OCI-LY1 (cell line): ENCODE results near the gene ARHGAP9.
A peak's percentile ranks its signal among the peaks of the same experiment; 100 is the strongest.
"Not testable (repeated sequence)": the region's sequence is repeated elsewhere in the genome, so short reads cannot be mapped to it uniquely, and the experiment has no call there.

Experiments used
- H2AFZ ChIP-seq: fragments of 200-600 bp; sonication (generic), shearing (Covaris generic); 2 replicates; pipeline ENCODE4 v1.6.0; 2014; ENCODE audit warnings: antibody characterized with exemption, mild to moderate bottlenecking, low read length
- H3F3A ChIP-seq: fragments of 200-600 bp; sonication (generic), shearing (Covaris generic); 2 replicates; pipeline ENCODE4 v1.6.0; 2014; ENCODE audit warnings: mild to moderate bottlenecking, antibody characterized with exemption, low read length, moderate library complexity; ENCODE audit not compliant: insufficient read depth
- H3K27ac ChIP-seq: fragments of 200-600 bp; sonication (generic); 2 replicates; pipeline ENCODE4 v1.5.1; 2014; ENCODE audit warnings: low read length, mixed run types, mild to moderate bottlenecking, low read depth; ENCODE audit not compliant: poor library complexity, severe bottlenecking
- H3K27me3 ChIP-seq: fragments of 200-600 bp; sonication (generic); 2 replicates; pipeline ENCODE4 v1.6.0; 2014; ENCODE audit warnings: antibody characterized with exemption, mild to moderate bottlenecking, low read length, moderate library complexity; ENCODE audit not compliant: insufficient read depth
- H3K36me3 ChIP-seq: fragments of 200-600 bp; sonication (generic); 2 replicates; pipeline ENCODE4 v1.6.1; 2014; ENCODE audit warnings: mild to moderate bottlenecking, antibody characterized with exemption, low read length, moderate library complexity, mixed read lengths; ENCODE audit not compliant: insufficient read depth
- H3K4me1 ChIP-seq: fragments of 200-600 bp; sonication (generic); 2 replicates; pipeline ENCODE4 v1.5.1; 2014; ENCODE audit warnings: mild to moderate bottlenecking, low read length, moderate library complexity; ENCODE audit not compliant: insufficient read depth, severe bottlenecking
- H3K4me2 ChIP-seq: fragments of 200-600 bp; sonication (generic), shearing (Covaris generic); 2 replicates; pipeline ENCODE4 v1.6.1; 2014; ENCODE audit warnings: low read length
- H3K4me3 ChIP-seq: fragments of 200-600 bp; sonication (generic); 2 replicates; pipeline ENCODE4 v1.5.1; 2014; ENCODE audit warnings: low read length, low read depth, mild to moderate bottlenecking, mixed read lengths; ENCODE audit not compliant: poor library complexity, severe bottlenecking
- H3K79me2 ChIP-seq: fragments of 200-600 bp; shearing (Covaris generic); 2 replicates; pipeline ENCODE4 v1.6.1; 2016; ENCODE audit warnings: mixed run types, low read length, mixed read lengths; ENCODE audit not compliant: insufficient read depth
- H3K9ac ChIP-seq: fragments of 200-600 bp; sonication (generic), shearing (Covaris generic); 2 replicates; pipeline ENCODE4 v1.6.1; 2014; ENCODE audit warnings: mild to moderate bottlenecking, low read length, mixed read lengths
- H3K9me2 ChIP-seq: fragments of 200-600 bp; sonication (generic), shearing (Covaris generic); 2 replicates; pipeline ENCODE4 v1.6.1; 2014; ENCODE audit warnings: low read depth, mild to moderate bottlenecking, low read length, mixed read lengths
- H3K9me3 ChIP-seq: fragments of 200-600 bp; shearing (Covaris generic); 2 replicates; pipeline ENCODE4 v1.6.1; 2014; ENCODE audit warnings: low read length, mixed read lengths
- H4K20me1 ChIP-seq: fragments of 200-600 bp; sonication (generic), shearing (Covaris generic); 2 replicates; pipeline ENCODE4 v1.6.0; 2016; ENCODE audit warnings: mild to moderate bottlenecking, low read length; ENCODE audit not compliant: insufficient read depth
- EZH2 ChIP-seq: fragments of 200-600 bp; sonication (generic), shearing (Covaris generic); IDR thresholded peaks from 2 replicates; pipeline ENCODE4 v1.8.0; 2017; ENCODE audit warnings: borderline replicate concordance, mixed run types, mild to moderate bottlenecking, antibody characterized with exemption, low read length, moderate library complexity, mixed read lengths
- TF ChIP-seq, protein P1 (sequence below): fragments of 200-600 bp; sonication (generic), shearing (Covaris generic); IDR thresholded peaks from 2 replicates; pipeline ENCODE4 v1.5.1; 2017; ENCODE audit warnings: mild to moderate bottlenecking, antibody characterized with exemption, low read length, moderate library complexity, mixed read lengths

ARHGAP9 gene

GRCh38 chr12:57519796-57520052 lies 40.1 kb upstream of the ARHGAP9 start:
- Histone ChIP-seq H3K9me3 (no peaks in the 10 kb centered on the region), H4K20me1 (no peaks in the 10 kb centered on the region), H3K9me2 (no peaks in the 10 kb centered on the region), H3K36me3 (peaks cover 51% of the 10 kb centered on the region), H3K9ac (peak overlapping the region; percentile 90), H2AFZ (no peak overlapping the region), H3K27ac (peak overlapping the region; percentile 76), H3K79me2 (peaks cover 11% of the 10 kb centered on the region), H3F3A (0 out of 2 replicates have a peak, but pooled peaks cover 10% of the 10 kb centered on the region), H3K4me1 (peaks cover 49% of the 10 kb centered on the region), H3K27me3 (no peaks in the 10 kb centered on the region), H3K4me2 (peak overlapping the region; percentile 87), H3K4me3 (peak overlapping the region; percentile 87)
- TF ChIP-seq, protein P1, sequence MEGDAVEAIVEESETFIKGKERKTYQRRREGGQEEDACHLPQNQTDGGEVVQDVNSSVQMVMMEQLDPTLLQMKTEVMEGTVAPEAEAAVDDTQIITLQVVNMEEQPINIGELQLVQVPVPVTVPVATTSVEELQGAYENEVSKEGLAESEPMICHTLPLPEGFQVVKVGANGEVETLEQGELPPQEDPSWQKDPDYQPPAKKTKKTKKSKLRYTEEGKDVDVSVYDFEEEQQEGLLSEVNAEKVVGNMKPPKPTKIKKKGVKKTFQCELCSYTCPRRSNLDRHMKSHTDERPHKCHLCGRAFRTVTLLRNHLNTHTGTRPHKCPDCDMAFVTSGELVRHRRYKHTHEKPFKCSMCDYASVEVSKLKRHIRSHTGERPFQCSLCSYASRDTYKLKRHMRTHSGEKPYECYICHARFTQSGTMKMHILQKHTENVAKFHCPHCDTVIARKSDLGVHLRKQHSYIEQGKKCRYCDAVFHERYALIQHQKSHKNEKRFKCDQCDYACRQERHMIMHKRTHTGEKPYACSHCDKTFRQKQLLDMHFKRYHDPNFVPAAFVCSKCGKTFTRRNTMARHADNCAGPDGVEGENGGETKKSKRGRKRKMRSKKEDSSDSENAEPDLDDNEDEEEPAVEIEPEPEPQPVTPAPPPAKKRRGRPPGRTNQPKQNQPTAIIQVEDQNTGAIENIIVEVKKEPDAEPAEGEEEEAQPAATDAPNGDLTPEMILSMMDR = no peak; the same call in 1 of the 2 replicates
- no peak for TF ChIP-seq EZH2

DNA sequence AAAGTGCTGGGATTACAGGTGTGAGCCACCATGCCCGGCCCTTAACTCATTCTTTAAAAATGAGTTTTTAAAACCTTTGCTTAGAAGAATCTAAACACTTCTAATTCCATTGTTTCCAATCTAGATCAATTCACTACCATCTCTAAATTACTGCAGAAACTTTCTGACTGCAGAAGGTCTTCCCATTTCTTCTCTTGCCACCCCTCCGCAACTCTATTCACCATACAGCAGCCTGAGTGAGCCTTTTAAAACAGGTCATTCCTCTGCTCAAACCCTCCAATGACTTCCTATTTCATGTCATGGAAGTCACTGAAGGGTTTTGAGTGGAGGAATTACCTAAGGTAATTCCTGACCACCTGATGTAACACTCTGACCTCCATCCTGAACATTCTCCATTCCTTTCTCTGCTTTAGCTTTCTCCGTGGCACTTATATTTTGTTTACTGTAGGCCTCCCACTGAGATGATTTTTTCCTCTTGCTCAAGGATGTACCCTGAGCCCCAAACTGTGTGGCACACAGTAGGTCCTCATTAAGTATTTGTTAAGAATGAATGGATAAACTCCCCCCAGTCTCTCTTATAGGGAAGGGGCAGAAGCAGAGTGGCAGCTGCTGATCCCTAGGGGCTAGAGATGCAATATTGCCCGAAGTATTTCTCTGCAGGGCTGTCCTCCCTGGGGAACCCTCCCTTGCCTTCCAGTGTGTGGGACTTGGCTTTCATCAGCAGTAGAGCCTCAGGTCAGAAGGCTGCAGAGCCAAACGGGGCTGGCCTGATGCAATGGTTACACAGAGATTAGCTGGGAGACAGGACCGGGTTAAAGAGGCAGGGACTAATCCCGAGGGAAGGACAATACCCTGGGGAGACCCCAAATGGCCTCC lies 39.5 kb upstream of the ARHGAP9 start:
- TF ChIP-seq, protein P1 = no peak
- TF ChIP-seq EZH2 = no peak
- H3K4me2 ChIP-seq = peak overlapping the region; percentile 87
- H4K20me1 ChIP-seq = no peaks in the 10 kb centered on the region
- H3K36me3 ChIP-seq = peaks cover 53% of the 10 kb centered on the region
- no peak overlapping the region for H2AFZ ChIP-seq
- H3K9me2 ChIP-seq = no peaks in the 10 kb centered on the region
- 0 out of 2 replicates have a peak, but pooled peaks cover 10% of the 10 kb centered on the region for H3F3A ChIP-seq
- no peaks in the 10 kb centered on the region for H3K9me3 ChIP-seq
- H3K27me3 ChIP-seq = no peaks in the 10 kb centered on the region
- peak overlapping the region; percentile 87 for H3K4me3 ChIP-seq
- H3K4me1 ChIP-seq = peaks cover 43% of the 10 kb centered on the region
- H3K27ac ChIP-seq = peak overlapping the region; percentile 76
- peaks cover 11% of the 10 kb centered on the region for H3K79me2 ChIP-seq
- H3K9ac ChIP-seq = peak overlapping the region; percentile 90

DNA sequence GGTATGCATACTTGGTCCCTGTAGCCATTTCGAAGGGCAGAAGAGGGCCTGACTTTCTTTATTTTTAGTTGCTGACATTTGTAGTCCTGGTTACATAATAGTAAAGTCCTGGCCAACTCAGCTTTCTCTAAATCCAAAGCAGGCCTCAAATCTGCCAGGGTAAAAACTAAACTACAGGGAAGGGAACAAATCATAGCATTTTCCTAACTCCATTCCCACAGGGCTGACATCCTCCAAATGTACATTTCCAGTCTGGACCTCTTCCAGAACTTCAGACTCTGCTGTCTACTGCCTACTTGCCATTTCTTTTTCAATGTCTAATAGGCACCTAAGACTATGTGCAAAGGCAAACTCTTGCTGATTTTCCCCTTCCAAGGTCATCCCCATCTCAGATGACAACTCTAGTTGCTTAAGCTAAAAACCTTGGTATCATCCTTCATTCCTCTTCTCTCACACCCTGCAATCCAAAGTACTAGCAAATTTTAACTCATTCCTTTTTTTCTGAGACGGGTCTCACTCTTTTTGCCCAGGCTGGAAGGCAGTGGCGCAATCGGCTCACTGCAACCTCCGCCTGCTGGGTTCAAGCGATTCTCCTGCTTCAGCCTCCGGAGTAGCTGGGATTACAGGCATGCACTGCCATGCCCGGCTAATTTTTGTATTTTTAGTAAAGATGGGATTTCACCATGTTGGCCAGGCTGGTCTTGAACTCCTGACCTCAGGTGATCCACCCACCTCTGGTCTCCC lies 38.7 kb upstream of the ARHGAP9 start:
- no peaks in the 10 kb centered on the region for H3K27me3 ChIP-seq
- H3K9ac ChIP-seq = no peak overlapping the region
- peak overlapping the region; percentile 9 for H3K27ac ChIP-seq
- H2AFZ ChIP-seq = no peak overlapping the region
- H3K4me3 ChIP-seq = peak overlapping the region; percentile 87
- peaks cover 59% of the 10 kb centered on the region for H3K36me3 ChIP-seq
- no peaks in the 10 kb centered on the region for H3K9me3 ChIP-seq
- H3K4me2 ChIP-seq = peak overlapping the region; percentile 87; the same call in 1 of the 2 replicates
- 0 out of 2 replicates have a peak, but pooled peaks cover 10% of the 10 kb centered on the region for H3F3A ChIP-seq
- no peaks in the 10 kb centered on the region for H3K9me2 ChIP-seq
- H3K79me2 ChIP-seq = peaks cover 11% of the 10 kb centered on the region
- no peaks in the 10 kb centered on the region for H4K20me1 ChIP-seq
- TF ChIP-seq, protein P1 = no peak
- peaks cover 35% of the 10 kb centered on the region for H3K4me1 ChIP-seq

DNA sequence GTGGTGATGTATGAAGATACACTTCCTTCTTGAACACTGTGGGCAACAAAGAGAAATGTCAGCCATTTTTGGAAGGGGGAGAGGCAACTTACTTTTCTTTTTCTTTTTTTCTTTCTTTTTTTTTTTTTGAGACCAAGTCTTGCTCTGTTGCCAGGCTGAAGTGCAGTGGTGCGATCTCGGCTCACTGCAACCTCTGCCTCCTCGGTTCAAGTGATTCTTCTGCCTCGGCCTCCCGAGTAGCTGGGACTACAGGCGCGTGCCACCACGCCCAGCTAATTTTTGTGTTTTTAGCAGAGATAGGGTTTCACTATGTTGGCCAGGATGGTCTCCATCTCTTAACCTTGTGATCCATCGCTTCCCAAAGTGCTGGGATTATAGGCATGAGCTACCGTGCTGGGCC lies 38.1 kb upstream of the ARHGAP9 start:
- H3K4me2 ChIP-seq, H3K9me3 ChIP-seq, H3K27me3 ChIP-seq, H3K9me2 ChIP-seq, H4K20me1 ChIP-seq, H3K4me3 ChIP-seq, H2AFZ ChIP-seq, H3K9ac ChIP-seq: not testable (repeated sequence)
- Histone ChIP-seq H3K36me3 (peaks cover 66% of the 10 kb centered on the region), H3K27ac (peak overlapping the region; percentile 9), H3K79me2 (peaks cover 11% of the 10 kb centered on the region), H3K4me1 (peaks cover 34% of the 10 kb centered on the region), H3F3A (0 out of 2 replicates have a peak, but pooled peaks cover 10% of the 10 kb centered on the region)
